ENCODE results near the gene RAB26. TPM values are rescaled to one million over a fixed set of nuclear protein-coding genes. Genes with fewer than 3 reads are reported as not detected.

Gene RAB26
- total and polyA plus RNA-seq, 2 donors from 2014 or later: 1.5 to 3.0 TPM

DNA sequence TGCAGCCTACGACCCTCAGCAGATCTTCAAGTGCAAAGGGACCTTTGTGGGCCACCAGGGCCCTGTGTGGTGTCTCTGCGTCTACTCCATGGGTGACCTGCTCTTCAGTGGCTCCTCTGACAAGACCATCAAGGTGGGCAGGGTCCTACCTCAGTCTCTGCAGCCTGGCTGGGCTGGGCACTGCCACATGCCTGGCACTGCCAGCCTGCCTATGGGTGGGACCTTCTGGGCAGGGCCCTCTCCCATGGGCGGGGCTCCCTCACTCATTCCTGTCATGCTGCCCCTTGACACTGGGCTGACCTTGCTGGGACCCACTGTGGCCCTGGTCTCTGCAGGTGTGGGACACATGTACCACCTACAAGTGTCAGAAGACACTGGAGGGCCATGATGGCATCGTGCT lies 25.5 kb downstream of the RAB26 start:
- intact Hi-C loops (cut with DNase I): no loop called here
- Histone ChIP-seq H3K4me1 (ENCODE audit: control insufficient read depth in 2 of 3, insufficient read depth in 2 of 3, low read depth in 1 of 3, low read length in 3 of 3) (no peaks in the 10 kb centered on the region), H3K4me3 (ENCODE audit: low read length in 3 of 3) (no peak overlapping the region), H3K27me3 (ENCODE audit: control insufficient read depth, insufficient read depth, low read length) (no peaks in the 10 kb centered on the region), H3K9ac (ENCODE audit: low read length in 3 of 3) (no peak overlapping the region), H3K36me3 (ENCODE audit: control insufficient read depth in 2 of 3, insufficient read depth in 3 of 3, low read length in 3 of 3) (peaks cover 0 to 14% (median 12%) of the 10 kb centered on the region in 3 donors), H3K27ac (ENCODE audit: low read depth in 2 of 2, low read length in 2 of 2) (no peak overlapping the region), H3K9me3 (ENCODE audit: control insufficient read depth in 2 of 3, insufficient read depth in 1 of 3, low read length in 3 of 3) (no peaks in the 10 kb centered on the region)
- no peak for DNase-seq
- TF ChIP-seq, protein P1, sequence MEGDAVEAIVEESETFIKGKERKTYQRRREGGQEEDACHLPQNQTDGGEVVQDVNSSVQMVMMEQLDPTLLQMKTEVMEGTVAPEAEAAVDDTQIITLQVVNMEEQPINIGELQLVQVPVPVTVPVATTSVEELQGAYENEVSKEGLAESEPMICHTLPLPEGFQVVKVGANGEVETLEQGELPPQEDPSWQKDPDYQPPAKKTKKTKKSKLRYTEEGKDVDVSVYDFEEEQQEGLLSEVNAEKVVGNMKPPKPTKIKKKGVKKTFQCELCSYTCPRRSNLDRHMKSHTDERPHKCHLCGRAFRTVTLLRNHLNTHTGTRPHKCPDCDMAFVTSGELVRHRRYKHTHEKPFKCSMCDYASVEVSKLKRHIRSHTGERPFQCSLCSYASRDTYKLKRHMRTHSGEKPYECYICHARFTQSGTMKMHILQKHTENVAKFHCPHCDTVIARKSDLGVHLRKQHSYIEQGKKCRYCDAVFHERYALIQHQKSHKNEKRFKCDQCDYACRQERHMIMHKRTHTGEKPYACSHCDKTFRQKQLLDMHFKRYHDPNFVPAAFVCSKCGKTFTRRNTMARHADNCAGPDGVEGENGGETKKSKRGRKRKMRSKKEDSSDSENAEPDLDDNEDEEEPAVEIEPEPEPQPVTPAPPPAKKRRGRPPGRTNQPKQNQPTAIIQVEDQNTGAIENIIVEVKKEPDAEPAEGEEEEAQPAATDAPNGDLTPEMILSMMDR (IDR thresholded peaks at IDR 0.05; ENCODE audit: borderline replicate concordance, extremely low read depth, insufficient read depth): no peak
- no peak for FAIRE-seq

DNA sequence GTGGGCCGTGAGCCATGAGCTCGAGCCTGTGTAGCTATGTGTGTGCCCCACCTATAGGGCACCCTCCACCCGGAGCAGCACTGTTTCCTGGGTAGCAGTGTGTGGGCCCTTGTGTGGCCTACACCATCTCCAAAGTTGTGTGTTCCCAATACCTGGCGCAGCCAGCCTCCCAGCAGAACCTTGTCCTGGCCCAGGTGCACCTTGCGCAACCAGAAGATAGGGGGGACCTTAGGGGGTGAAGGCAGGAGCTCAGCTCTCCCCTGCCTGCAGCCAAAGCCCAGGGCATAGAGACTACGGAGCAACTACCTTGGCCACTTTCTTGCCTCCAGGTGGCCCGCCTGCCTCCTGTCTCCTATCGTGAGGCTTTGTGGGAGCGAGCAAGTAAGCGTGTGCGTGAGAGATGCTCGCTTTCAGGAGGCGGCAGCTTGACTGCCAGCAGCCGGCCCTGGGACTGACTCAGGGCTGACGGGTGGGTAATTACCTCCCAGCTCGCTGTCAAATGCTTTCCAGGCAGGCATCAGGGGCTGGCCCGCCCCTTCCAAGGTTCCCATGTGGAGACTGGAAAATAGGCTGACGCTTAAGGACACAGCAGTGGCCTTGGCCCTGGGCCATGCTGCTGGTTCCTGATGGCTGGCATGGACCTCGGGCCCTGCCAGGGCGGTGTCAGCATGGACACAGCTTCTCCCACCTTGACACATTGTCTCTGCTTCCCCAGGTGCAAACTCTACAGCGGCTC lies 26.1 kb downstream of the RAB26 start:
- Histone ChIP-seq H3K4me1 (ENCODE audit: control insufficient read depth in 2 of 3, insufficient read depth in 2 of 3, low read depth in 1 of 3, low read length in 3 of 3) (no peaks in the 10 kb centered on the region), H3K9me3 (ENCODE audit: control insufficient read depth in 2 of 3, insufficient read depth in 1 of 3, low read length in 3 of 3) (no peaks in the 10 kb centered on the region), H3K9ac (ENCODE audit: low read length in 3 of 3) (no peak overlapping the region), H3K27me3 (ENCODE audit: control insufficient read depth, insufficient read depth, low read length) (no peaks in the 10 kb centered on the region), H3K36me3 (ENCODE audit: control insufficient read depth in 2 of 3, insufficient read depth in 3 of 3, low read length in 3 of 3) (peaks cover 0 to 14% (median 12%) of the 10 kb centered on the region in 3 donors), H3K4me3 (ENCODE audit: low read length in 3 of 3) (no peak overlapping the region), H3K27ac (ENCODE audit: low read depth in 2 of 2, low read length in 2 of 2) (no peak overlapping the region)
- FAIRE-seq: no peak
- intact Hi-C loops (cut with DNase I): no loop called here
- TF ChIP-seq, protein P1 (IDR thresholded peaks at IDR 0.05; ENCODE audit: borderline replicate concordance, extremely low read depth, insufficient read depth): no peak
- no peak for DNase-seq

GRCh38 chr16:2175454-2175853 lies 27.0 kb downstream of the RAB26 start:
- no peaks in the 10 kb centered on the region for H3K9me3 ChIP-seq (ENCODE audit: control insufficient read depth in 2 of 3, insufficient read depth in 1 of 3, low read length in 3 of 3)
- H3K27me3 ChIP-seq (ENCODE audit: control insufficient read depth, insufficient read depth, low read length): no peaks in the 10 kb centered on the region
- intact Hi-C loops (cut with DNase I): no loop called here
- no peak overlapping the region for H3K27ac ChIP-seq (ENCODE audit: low read depth in 2 of 2, low read length in 2 of 2)
- H3K4me3 ChIP-seq (ENCODE audit: low read length in 3 of 3): no peak overlapping the region
- no peak for DNase-seq
- FAIRE-seq: no peak
- peaks cover 0 to 14% (median 12%) of the 10 kb centered on the region in 3 donors for H3K36me3 ChIP-seq (ENCODE audit: control insufficient read depth in 2 of 3, insufficient read depth in 3 of 3, low read length in 3 of 3)
- H3K9ac ChIP-seq (ENCODE audit: low read length in 3 of 3): no peak overlapping the region
- TF ChIP-seq, protein P1 (IDR thresholded peaks at IDR 0.05; ENCODE audit: borderline replicate concordance, extremely low read depth, insufficient read depth): no peak
- no peaks in the 10 kb centered on the region for H3K4me1 ChIP-seq (ENCODE audit: control insufficient read depth in 2 of 3, insufficient read depth in 2 of 3, low read depth in 1 of 3, low read length in 3 of 3)
